Measurements from ENCODE around the gene NAV2.

The NAV2 gene

DNA sequence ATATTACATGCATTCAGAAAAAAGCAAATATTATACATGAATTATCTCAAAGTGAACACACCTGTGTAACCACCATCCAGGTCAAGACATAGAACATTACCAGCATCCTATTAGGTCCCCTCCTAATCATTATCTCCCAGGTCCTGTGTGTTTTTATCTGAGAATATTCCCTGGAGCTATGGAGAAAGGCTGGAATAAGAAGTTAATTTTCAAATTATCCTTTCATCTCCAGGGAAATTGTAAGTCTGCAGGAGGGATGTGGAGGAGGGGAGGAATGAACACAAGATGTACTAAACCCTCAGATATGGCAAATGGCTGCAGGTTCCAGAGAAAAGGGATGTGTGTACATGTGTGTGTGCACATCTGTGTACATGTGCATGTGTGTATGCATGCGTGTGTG lies 25.2 kb upstream of the NAV2 start:
- no peak for DNase-seq (ENCODE audit: low read depth, low spot score)

DNA sequence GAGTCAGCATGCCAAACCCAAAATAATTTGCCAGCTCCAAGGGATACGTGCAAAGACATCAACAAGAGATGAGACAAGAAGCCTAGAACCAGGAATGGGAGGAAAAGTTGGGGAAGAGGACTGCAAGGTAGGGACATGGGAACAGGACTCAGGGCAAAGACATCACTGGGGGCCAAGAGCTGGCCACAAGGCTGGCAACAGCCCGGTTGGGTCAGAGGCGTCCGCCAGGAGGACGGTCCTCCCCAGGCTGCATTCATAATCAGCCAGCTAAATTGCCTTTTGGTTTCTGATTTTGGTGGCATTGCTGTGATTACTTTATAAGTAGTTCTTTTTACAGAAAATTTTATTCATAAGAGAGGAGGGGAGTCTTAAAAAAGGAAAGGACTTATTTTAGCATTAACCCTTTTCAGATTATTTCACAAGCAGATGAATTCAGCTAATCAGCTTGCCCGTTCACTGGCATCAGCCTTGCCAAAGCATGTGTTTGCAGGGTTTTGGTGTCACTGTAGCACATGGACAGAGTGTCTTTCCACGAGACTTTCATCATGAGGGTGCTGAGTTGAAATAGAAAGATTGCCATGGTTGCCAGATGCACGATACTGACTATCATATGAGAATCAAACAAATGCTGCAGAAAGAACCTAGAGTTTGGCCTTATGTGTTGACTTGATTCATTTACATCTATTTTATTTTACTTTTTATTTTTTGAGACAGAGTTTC lies 23.2 kb upstream of the NAV2 start:
- no peak for DNase-seq (ENCODE audit: low read depth, low spot score)

DNA sequence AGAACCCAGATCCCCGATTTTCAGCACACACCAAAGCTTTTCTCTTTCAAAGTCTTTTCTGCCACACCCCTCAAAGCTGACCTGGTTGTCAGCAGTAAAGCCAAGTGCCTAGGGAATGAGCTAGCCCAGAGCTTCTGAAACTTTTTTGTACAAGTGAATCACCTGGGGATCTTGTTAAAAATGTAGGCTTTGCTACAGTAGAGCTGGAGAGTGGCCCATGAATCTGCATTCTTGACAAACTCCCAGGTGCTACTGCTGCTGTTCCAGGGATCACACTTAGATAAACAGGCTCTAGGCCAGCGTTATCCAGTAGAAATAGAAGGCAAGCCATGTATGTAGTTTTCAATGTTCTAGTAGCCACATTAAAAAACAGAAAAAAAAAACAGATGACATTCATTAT lies 21.8 kb upstream of the NAV2 start:
- no peak for DNase-seq (ENCODE audit: low read depth, low spot score)

DNA sequence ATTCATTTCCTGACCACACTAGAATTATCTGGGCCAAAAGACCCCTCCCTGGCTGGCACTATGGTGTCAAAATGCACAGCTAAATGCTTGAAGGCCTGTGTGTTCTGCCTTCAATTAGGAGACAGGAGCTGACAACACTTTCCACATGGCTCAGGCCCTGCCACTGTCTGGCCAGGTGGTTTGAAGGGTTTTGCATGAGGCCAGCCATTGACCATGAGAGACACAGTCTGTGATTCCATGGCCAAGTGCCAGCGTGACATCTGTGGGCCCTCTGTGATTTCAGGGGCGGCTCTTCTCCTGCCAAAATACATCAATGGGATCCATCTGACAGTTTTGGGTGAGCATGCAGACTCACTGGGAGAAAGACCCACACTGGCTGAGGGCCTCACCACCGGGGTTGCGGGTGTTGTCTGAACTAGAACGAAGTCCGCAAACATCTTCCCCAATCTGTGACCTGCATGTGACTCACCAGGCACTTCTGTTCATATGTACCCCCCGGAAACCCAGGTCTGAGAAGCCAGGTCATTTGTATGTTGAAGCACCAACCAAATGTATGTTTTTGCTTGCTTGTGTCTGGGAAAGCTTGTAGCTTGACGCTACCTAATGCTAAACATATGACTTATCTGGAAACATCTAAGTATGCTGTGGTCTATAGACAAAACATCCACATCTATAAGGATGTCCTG lies 20.7 kb upstream of the NAV2 start:
- no peak for DNase-seq (ENCODE audit: low read depth, low spot score)

DNA sequence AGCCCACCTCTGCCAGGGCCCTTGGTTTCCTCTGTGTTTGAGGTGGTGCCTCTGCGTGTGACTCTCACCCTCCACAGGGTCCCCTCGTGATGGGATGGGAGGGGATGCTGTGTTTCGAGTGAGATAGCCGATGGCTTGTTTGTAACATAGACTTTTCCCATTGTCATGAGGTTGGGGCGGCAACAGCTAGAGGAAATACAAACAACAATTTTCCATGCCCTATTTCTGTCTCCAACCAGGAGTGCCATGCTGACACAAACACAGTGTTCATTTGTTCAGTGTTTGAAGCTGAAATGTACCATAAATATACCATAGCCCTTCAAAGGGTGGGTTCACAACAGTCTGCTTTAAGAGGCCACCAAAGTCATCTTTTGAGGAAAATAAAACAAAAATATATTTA lies 19.5 kb upstream of the NAV2 start:
- DNase-seq (ENCODE audit: low read depth, low spot score) = no peak

DNA sequence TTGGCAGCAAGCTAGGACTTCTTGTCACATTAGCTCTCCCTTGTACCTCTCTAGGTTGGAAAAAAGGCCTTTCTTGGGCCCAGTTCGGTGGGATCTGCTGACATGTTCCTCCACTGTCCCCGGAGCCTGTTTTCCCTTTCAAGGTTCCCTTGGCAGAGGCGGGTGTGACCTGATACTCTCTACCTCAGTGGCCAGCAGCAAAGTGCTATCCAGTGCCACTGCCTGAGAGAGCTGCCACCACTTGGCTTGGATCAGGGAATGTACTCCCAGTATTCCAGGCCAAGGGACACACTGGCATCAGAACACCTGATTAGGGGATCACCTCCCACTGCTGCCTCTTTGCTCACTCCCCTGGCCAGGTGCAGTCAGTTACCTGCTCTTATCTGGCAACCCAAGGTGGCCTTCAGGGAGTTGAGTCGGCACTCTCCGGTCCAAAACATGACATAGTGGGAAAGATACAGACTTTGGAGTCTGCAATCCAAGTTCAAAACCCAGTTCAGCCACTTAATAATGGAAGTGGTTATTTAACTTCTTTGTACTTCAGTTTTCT lies 17.8 kb upstream of the NAV2 start:
- DNase-seq (ENCODE audit: low read depth, low spot score) = no peak

DNA sequence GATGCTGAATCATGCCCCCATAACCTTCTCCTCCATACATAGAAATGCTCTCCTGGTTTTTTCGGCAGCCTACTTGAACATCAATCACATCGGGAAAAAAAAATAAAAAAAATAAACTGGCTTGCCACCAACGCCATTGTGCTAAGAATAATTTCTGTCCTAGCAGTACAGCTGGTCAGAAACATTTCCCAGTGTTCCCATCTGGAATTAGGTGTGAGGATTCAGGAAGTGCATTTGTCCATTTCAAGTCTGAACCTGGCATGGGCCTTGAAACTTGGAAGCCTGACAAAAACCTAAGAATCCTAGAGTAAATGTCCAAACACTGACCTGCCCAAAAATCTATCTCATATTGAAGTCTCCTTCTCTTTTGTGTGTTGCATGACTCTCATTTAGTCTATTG lies 16.6 kb upstream of the NAV2 start:
- no peak for DNase-seq (ENCODE audit: low read depth, low spot score)

DNA sequence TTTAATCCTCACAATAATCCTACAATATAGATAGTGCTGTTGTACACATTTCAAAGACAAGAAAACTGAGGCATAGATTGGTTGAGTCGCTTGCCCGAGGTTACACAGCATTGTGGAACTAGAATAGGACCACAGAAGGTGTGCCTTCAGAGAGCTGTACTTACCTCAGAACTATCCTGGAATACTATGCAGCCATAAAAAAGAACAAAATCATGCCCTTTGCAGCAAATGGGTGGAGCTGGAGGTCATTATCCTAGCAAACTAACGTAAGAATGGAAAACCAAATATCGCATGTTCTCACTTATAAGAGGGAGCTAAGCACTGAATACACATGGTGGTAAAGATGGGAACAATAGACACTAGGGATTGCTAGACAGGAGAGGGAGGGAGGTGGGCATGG lies 15.7 kb upstream of the NAV2 start:
- no peak for DNase-seq (ENCODE audit: low read depth, low spot score)

DNA sequence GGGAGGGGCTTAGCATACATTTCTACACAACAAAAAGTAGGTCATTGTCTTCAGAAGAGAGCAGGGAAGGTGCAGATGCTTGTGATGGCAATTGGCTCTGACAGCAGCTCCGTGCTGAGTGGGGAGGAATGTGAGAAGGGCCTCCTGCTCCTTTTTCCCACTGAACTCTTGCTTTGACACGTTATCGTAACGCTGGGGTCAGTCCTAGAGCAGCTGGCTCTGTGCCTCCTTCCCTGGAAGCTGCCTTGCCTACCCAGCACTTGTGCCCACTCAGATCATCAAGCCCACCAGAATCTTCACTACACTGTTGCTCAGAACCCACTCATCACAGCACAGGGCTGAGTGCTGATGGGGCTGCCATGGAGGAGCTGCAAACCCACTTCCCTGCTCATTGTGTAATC lies 14.9 kb upstream of the NAV2 start:
- no peak for DNase-seq (ENCODE audit: low read depth, low spot score)

DNA sequence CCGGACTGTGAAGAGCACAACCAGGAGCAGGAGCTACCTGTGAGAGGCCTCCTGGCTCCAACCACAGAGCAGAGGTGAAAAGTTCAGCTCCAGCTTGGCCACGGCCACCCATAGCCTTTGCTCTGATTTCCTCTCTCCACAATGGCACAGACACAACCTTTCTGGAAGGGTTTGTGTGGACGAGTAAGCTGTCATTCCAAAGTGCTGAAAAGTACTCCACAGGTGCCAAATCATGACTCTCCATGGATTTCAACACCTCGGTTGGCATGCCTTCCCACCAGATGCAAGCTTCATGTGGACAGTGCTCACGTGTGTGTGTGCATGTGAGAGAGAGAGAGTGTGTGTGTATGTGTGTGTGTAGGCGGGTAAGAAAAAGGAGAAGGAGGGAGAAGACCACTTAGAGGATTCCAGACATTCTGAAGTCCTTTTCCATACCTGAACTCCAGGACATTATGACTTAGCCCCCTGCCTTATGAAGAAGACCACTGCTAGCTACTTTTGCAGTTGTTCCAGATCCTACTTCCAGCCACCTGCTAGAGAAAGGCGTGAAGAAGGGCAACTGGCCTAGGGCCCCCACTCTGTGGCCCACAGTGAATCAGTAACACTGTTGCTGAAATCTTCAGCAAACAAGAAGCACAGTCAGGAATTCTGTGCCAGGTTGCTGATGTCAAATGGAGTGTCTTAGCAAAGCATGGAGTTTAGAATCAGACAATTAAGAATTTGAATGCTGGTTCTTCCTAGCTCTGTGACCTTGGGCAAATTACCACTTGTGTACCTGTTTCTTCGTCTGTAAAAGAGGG lies 13.9 kb upstream of the NAV2 start:
- no peak for DNase-seq (ENCODE audit: low read depth, low spot score)

DNA sequence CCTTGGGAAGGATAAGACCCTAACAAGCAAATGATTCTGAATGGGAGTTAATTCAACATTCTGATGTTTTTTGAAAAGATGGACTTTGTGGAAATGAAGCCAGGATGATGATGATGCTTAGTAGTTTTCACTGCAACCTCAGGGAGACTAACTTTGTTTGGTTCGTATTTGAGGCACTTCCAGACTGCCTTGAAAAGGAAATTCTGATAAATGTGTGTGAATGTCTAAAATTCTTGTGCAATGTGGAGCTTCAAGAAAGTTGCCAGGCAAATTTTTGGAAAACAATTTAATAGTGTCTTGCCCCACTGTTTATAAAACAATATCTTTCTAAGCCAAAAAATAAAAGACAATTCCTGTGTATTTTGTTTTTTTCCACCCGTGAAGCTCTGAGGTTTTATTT lies 11.2 kb upstream of the NAV2 start:
- no peak for DNase-seq (ENCODE audit: low read depth, low spot score)

DNA sequence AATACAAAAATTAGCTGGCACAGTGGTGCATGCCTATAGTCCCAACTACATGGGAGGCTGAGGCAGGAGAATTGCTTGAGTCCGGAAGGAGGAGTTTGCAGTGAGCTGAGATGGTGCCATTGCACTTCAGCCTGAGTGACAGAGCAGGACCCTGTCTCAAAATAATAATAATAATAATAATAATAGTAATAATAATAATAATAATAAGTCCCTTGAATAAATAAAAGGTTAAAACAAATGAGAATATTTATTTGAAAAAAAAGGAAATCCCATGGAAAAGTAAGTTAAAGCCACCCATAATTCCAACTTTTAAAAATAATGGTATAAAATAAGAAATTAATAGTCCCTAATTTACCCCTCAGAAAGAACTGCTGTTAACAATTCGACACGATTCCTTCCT lies 10.0 kb upstream of the NAV2 start:
- DNase-seq (ENCODE audit: low read depth, low spot score) = no peak

DNA sequence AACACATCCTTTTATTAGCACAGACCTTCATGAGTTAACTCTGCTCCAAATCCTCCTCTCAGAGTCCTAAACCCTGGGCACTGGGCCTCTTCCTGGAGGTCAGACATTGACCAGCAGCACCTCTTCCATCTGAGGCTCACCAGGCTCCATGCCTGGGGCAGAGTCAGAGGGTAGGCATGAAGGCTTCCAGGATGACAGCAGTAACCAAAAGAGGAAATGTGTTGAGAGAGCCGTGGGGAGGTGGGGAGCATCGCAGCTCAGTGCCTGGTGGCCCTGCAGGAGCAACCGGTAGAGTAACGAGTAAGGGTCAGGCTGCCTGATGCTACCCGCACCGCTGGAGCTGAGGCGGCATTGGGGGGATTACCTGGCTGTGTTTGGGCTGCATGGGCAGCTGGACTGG lies 9.4 kb upstream of the NAV2 start:
- DNase-seq (ENCODE audit: low read depth, low spot score) = no peak

DNA sequence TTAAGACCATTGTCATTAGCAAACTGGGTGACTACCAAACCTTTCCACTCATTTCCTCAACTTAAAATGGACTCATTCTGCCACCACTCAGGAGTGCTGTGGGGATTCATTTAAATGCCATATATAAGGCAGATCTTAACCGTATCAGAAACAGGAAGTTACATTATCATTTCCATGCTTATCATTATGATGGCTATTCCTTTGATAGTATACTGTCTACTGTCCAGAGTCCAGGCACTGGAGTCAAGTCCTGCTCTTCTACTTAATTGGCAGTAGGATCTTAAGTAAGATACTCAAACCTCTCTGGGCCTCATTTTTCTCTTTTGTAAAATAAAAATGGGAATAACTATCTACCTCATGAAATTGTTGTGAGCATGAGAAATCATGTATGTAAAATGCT lies 8.4 kb upstream of the NAV2 start:
- no peak for DNase-seq (ENCODE audit: low read depth, low spot score)

DNA sequence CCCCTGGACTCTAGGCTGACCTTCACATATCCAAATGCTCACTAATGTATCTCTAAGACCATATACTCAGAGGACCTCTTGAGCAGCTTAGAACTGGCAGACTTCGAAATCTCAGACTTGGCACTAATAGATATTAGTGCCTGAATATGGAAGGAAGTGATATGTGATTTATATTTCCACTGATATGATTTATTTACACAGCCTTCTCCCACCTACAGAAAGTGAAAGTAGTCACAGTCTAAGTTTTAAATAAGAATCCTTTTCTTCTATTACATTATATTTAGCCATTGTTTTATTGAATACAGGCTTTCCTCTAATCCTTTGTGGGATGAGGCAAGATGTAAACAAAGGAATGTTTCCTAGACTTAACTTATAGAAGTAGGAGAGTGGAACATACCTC lies 6.7 kb upstream of the NAV2 start:
- no peak for DNase-seq (ENCODE audit: low read depth, low spot score)

DNA sequence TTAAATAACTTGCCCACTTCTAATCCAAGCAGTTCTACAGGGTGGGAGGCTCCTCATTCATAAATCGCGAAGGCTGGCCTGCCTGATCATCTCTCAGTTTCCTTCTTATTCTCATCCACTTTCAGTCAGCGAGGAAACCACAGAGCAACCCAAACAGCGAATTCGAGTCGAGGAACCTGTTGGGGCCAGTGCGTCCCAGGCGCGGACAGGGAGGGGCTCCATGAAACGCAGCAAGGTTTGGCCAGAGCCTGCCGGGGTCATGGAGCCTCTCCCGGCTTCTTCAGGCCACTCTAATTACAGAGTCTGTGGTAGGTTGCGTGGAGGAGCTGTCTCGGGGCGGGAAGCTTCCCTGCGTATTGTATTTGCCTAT lies 741 bp upstream of the NAV2 start:
- DNase-seq (ENCODE audit: low read depth, low spot score) = no peak

DNA sequence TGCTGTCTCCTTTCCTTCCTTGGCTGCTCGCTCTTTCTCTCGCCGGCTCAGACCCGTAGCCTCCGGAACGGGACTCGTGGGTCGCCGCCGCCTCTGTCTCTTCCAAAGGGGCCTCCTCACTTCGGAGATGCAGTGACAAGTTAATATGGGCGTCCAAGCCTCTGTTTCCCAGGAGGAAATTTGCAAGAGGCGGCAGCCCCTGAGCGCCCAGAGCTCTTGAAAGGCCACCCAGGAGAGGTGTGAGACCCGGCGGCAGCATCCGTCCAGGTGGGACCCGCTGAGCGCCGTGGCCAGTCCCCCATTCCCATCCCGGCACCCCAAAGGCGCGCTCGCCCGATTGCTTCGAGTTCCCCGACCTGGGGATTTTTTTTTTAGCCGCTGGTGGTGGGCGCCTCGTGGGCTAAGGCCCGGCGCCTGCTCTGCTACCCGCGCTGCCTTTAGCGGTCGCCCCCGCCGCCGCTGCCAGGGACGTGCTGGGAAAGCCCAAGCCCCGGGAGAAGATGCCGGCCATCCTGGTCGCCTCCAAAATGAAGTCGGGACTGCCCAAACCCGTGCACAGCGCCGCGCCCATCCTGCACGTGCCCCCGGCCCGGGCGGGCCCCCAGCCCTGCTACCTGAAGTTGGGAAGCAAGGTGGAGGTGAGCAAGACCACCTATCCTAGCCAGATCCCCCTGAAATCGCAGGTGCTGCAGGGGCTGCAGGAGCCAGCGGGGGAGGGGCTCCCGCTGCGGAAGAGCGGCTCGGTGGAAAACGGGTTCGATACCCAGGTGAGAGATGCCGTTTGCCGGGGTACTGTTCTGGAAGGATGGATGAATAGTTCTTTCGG lies 772 bp downstream of the NAV2 start:
- DNase-seq (ENCODE audit: low read depth, low spot score) = peak; percentile 38

DNA sequence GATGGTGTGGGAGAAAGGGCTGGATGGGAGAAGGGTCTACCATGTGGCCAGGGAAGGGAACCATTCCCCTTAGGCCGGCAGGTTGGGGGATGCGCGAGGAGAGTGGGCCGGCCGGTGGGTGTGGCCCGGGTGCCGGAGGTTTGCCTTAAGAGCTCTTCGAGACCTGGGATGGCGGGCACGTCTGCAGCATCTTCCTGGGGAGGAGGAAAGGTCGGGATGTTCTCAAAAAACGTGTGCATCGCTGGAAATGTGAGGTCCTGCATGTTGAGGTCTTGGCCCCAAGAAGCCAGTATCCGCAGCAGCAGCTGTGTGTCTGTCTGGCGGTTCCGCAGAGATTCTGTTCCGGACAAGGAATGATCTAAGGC lies 1.4 kb downstream of the NAV2 start:
- DNase-seq (ENCODE audit: low read depth, low spot score) = peak; percentile 42

DNA sequence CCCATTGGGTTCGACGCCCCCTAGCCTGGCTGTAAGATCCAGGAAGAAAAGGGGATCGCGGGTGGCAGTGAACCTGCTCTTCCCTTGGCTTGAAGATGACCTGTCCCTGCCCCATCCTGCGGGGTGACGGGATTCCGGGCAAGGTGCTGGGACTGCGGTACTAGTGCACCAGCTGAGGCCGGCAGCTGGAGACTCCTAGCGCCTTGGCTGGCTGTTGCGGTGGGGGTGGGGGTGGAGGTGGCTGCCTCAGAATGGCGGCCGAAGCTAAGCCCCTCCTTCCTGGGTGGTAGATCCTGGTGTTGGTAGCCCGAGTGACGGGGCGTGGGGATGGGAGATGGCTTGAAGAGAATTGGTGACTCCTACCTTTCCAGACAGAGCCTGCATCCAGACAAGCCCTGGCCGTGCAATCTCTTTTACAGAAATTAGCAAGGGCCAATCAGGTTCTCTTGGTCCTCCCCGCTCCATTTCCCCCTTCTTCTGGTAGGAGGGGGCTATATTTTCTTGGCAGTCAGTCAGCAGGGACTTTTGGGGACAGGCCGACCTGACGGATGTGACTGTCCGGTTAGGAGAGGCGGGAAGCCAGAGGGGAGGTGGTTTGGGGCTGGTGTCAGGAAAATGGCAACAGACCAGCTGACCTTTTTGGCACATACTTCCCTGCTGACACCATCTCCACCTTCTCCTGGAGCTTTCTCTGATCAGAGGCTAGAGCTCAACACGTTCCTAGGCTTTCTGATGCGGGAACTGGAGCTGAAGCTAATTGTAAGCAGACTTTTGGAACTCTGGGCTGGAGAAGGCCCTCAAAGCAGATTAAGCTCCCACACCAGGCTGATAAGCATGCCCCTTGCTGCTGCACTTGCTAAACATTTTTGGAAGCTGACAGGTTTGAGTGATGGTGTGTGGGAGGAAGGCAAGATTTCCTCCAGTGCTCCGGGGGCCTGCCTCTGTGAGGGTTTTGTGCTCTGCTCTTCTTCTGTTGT lies 2.0 kb downstream of the NAV2 start:
- DNase-seq (ENCODE audit: low read depth, low spot score) = peak; percentile 71

DNA sequence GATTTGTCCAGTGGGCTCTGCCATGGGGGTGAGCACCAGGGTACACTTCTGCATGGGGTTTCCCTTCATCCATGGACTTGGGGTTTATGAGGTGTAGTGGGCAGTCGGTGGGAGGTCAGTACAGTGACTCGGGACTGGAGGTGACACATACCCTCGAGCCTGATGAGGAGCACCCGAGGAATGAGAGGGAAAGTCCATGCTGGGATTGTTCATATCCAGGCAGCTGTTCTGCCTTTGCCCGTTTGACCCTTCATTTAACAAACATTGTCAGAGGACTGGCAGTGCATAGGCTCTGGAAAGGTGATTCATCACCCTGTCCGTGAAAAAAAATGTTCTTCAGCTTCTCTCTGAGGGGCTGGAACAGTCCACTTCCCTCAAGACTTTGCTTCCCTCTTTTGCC lies 2.7 kb downstream of the NAV2 start:
- DNase-seq (ENCODE audit: low read depth, low spot score) = peak; percentile 81

DNA sequence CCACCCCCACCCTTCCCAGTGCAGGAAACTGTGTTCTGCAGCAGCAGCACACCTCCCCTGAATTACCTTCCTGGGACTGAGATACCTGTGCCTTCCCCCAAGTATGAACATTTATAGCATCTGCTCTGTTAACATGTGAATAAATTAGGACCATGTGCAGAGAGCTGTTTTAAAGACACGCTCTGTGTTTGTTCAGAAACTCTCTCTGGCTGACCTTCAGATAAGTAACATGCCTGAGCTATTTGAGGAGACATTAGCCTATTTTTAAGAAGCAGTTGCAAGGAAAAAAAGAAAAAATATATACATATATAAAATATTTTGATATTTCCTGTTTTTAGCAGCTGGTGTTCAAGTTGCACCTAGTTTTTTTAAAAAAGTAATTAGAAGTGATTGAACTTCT lies 5.4 kb downstream of the NAV2 start:
- no peak for DNase-seq (ENCODE audit: low read depth, low spot score)
